IMR-90 (cell line): ENCODE measurements around the gene SPCS3. TPM values are rescaled to one million over a fixed set of nuclear protein-coding genes. Genes with fewer than 3 reads are reported as not detected.

Experiments
- ATAC-seq: fragments of 200-7000 bp; cut with Tn5 transposase; 2 replicates; pipeline ENCODE4 v1.9.1; 2020; ENCODE audit warnings: low read depth, mild to moderate bottlenecking, moderate library complexity
- BruUV-seq: library from RNA; stranded (reverse); fragments of 400-500 nt; replicated peaks from 2 replicates; lab custom pipeline; 2021; lab: Mats Ljungman, UMichigan
- CTCF ChIA-PET: fragments of 300-600 bp; formaldehyde crosslinking; extraction: SDS; loops from one replicate; lab custom pipeline; 2021; ENCODE audit warnings: antibody characterized with exemption; lab: Yijun Ruan, JAX
- POLR2A ChIA-PET: fragments of 300-600 bp; sonication (Branson Sonifier 250); formaldehyde crosslinking; loops from one replicate; lab custom pipeline; 2022; ENCODE audit warnings: antibody characterized with exemption; ENCODE audit not compliant: unreplicated experiment; lab: Charles Lee
- DNase-seq: peaks from one replicate; pipeline ENCODE4 v3.0.0; 2013
- H2AFZ ChIP-seq: replicated peaks from 2 replicates; pipeline ENCODE3; 2013; ENCODE audit warnings: low read length, mild to moderate bottlenecking; ENCODE audit not compliant: poor library complexity
- H2AK5ac ChIP-seq: 2 replicates; pipeline ENCODE4 v1.6.1; 2013; ENCODE audit warnings: low read depth, low read length, inconsistent platforms
- H2AK9ac ChIP-seq: replicated peaks from 2 replicates; pipeline ENCODE3; 2013; ENCODE audit warnings: mild to moderate bottlenecking, low read depth, low read length, moderate library complexity; ENCODE audit not compliant: poor library complexity
- H2BK120ac ChIP-seq: 2 replicates; pipeline ENCODE4 v1.6.1; 2013; ENCODE audit warnings: low read depth, low read length, inconsistent platforms
- H2BK15ac ChIP-seq: 3 replicates; pipeline ENCODE4 v1.6.1; 2013; ENCODE audit warnings: low read depth, low read length, inconsistent platforms
- H2BK20ac ChIP-seq: 2 replicates; pipeline ENCODE4 v1.6.1; 2013; ENCODE audit warnings: low read depth, mild to moderate bottlenecking, inconsistent platforms, low read length, moderate library complexity
- H2BK5ac ChIP-seq: 2 replicates; pipeline ENCODE4 v1.6.1; 2013; ENCODE audit warnings: mild to moderate bottlenecking, low read depth, low read length, inconsistent platforms; ENCODE audit not compliant: poor library complexity, severe bottlenecking
- H3K14ac ChIP-seq: replicated peaks from 2 replicates; pipeline ENCODE4 v1.6.1; 2013; ENCODE audit warnings: low read depth, low read length, inconsistent platforms
- H3K18ac ChIP-seq: 2 replicates; pipeline ENCODE4 v1.6.1; 2013; ENCODE audit warnings: low read depth, low read length, control low read depth
- H3K23ac ChIP-seq: 2 replicates; pipeline ENCODE4 v1.6.1; 2013; ENCODE audit warnings: low read depth, low read length, inconsistent platforms
- H3K27ac ChIP-seq: 2 replicates; pipeline ENCODE4 v1.5.1; 2013; ENCODE audit warnings: mild to moderate bottlenecking, control low read depth, low read length; ENCODE audit not compliant: insufficient read depth
- H3K27me3 ChIP-seq: 2 replicates; pipeline ENCODE4 v1.6.1; 2013; ENCODE audit warnings: low read length; ENCODE audit not compliant: control insufficient read depth, insufficient read depth
- H3K36me3 ChIP-seq: 2 replicates; pipeline ENCODE4 v1.6.1; 2013; ENCODE audit warnings: low read length, mixed read lengths; ENCODE audit not compliant: control insufficient read depth, insufficient read depth
- H3K4ac ChIP-seq: 2 replicates; pipeline ENCODE4 v1.6.1; 2013; ENCODE audit warnings: low read depth, low read length, inconsistent platforms
- H3K4me1 ChIP-seq: 2 replicates; pipeline ENCODE4 v1.6.1; 2013; ENCODE audit warnings: low read length, mixed read lengths; ENCODE audit not compliant: control insufficient read depth, insufficient read depth
- H3K4me2 ChIP-seq: 2 replicates; pipeline ENCODE4 v1.6.1; 2013; ENCODE audit warnings: low read depth, mild to moderate bottlenecking, control low read depth, low read length, moderate library complexity
- H3K4me3 ChIP-seq: 2 replicates; pipeline ENCODE4 v1.5.1; 2013; ENCODE audit warnings: low read depth, mild to moderate bottlenecking, control low read depth, low read length, moderate library complexity; ENCODE audit not compliant: insufficient read depth
- H3K56ac ChIP-seq: 2 replicates; pipeline ENCODE4 v1.6.1; 2013; ENCODE audit warnings: low read length, inconsistent platforms; ENCODE audit not compliant: insufficient read depth; ENCODE audit errors: extremely low read depth
- H3K79me1 ChIP-seq, 2 experiments: 2 replicates each; pipeline ENCODE4 v1.6.1; 2013; ENCODE audit warnings: low read length in 2 of 2, inconsistent platforms in 1 of 2, low read depth in 1 of 2
- H3K9ac ChIP-seq: 2 replicates; pipeline ENCODE4 v1.6.1; 2013; ENCODE audit warnings: low read depth, low read length, control low read depth
- H3K9me1 ChIP-seq: 2 replicates; pipeline ENCODE4 v1.6.1; 2013; ENCODE audit warnings: low read length, inconsistent platforms; ENCODE audit not compliant: insufficient read depth
- H3K9me3 ChIP-seq: 2 replicates; pipeline ENCODE4 v1.6.1; 2013; ENCODE audit warnings: low read length; ENCODE audit not compliant: control insufficient read depth, insufficient read depth
- H4K20me1 ChIP-seq: 2 replicates; pipeline ENCODE4 v1.6.1; 2013; ENCODE audit warnings: low read length, inconsistent platforms; ENCODE audit not compliant: insufficient read depth
- H4K5ac ChIP-seq: 2 replicates; pipeline ENCODE4 v1.6.1; 2013; ENCODE audit warnings: mild to moderate bottlenecking, low read depth, low read length, control low read depth
- H4K8ac ChIP-seq, 2 experiments: 2 replicates each; pipeline ENCODE4 v1.6.1; 2013; ENCODE audit warnings: low read depth in 2 of 2, low read length in 2 of 2, control low read depth in 1 of 2, inconsistent platforms in 1 of 2
- H4K91ac ChIP-seq: 2 replicates; pipeline ENCODE4 v1.6.1; 2013; ENCODE audit warnings: low read depth, low read length, inconsistent platforms; ENCODE audit not compliant: insufficient read depth
- BHLHE40 ChIP-seq: fragments of 150-350 bp; IDR thresholded peaks from 2 replicates; pipeline ENCODE4 v1.6.1; 2016; ENCODE audit warnings: mild to moderate bottlenecking, low read depth, low read length
- CEBPB ChIP-seq: IDR thresholded peaks from 2 replicates; pipeline ENCODE4 v1.6.1; 2012; ENCODE audit warnings: low read depth, low read length, improper control_type of control experiment
- CHD1 ChIP-seq: IDR thresholded peaks from 2 replicates; pipeline ENCODE4 v1.6.1; 2012; ENCODE audit warnings: low read depth, low read length, improper control_type of control experiment
- FOS ChIP-seq: fragments of 150-350 bp; IDR thresholded peaks from 2 replicates; pipeline ENCODE4 v1.6.1; 2016; ENCODE audit warnings: low read depth, low read length
- MAFK ChIP-seq: IDR thresholded peaks from 2 replicates; pipeline ENCODE4 v1.6.1; 2012; ENCODE audit warnings: low read depth, low read length, improper control_type of control experiment
- MAZ ChIP-seq: IDR thresholded peaks from 2 replicates; pipeline ENCODE4 v1.6.1; 2012; ENCODE audit warnings: low read depth, mild to moderate bottlenecking, low read length, improper control_type of control experiment, moderate library complexity, borderline replicate concordance
- MXI1 ChIP-seq: IDR thresholded peaks from 2 replicates; pipeline ENCODE4 v1.6.1; 2012; ENCODE audit warnings: low read depth, mild to moderate bottlenecking, low read length, moderate library complexity, borderline replicate concordance
- NFE2L2 ChIP-seq: fragments of 150-350 bp; IDR thresholded peaks from 2 replicates; pipeline ENCODE4 v1.6.1; 2016; ENCODE audit warnings: low read depth, mild to moderate bottlenecking, low read length
- POLR2A ChIP-seq: IDR thresholded peaks from 2 replicates; pipeline ENCODE4 v1.6.1; 2012; ENCODE audit warnings: mild to moderate bottlenecking, low read depth, low read length
- RAD21 ChIP-seq: IDR thresholded peaks from 2 replicates; pipeline ENCODE4 v1.6.1; 2012; ENCODE audit warnings: low read length, improper control_type of control experiment
- RCOR1 ChIP-seq: IDR thresholded peaks from 2 replicates; pipeline ENCODE4 v1.6.1; 2012; ENCODE audit warnings: mild to moderate bottlenecking, low read length, improper control_type of control experiment; ENCODE audit not compliant: insufficient replicate concordance
- RFX5 ChIP-seq: IDR thresholded peaks from 2 replicates; pipeline ENCODE4 v1.8.0; 2012; ENCODE audit warnings: low read depth, mild to moderate bottlenecking, low read length, moderate library complexity
- SMC3 ChIP-seq: fragments of 150-350 bp; IDR thresholded peaks from 2 replicates; pipeline ENCODE4 v1.6.1; 2016; ENCODE audit warnings: low read depth, mild to moderate bottlenecking, antibody characterized with exemption, low read length, moderate library complexity
- USF2 ChIP-seq: fragments of 150-350 bp; IDR thresholded peaks from 2 replicates; pipeline ENCODE4 v1.6.1; 2017; ENCODE audit warnings: mild to moderate bottlenecking, antibody characterized with exemption, low read length, low read depth
- WGBS, 2 experiments: methylation state at CpG; one replicate each; pipeline versions ENCODE4 v1.1.5 to v1.1.7; 2013; ENCODE audit warnings: missing lambda C conversion rate in 2 of 2; ENCODE audit not compliant: insufficient read length in 1 of 2; ENCODE audit errors: extremely low coverage in 2 of 2; 5-methylcytosine and 5-hydroxymethylcytosine counted together
- dilution Hi-C: fragments of 300-500 bp; cut with HindIII; formaldehyde crosslinking; loops from one replicate; pipeline ENCODE4 v1.14.3; 2018; ENCODE audit warnings: low sequenced_read_pairs; ENCODE audit not compliant: unreplicated experiment
- in situ Hi-C: fragments of 300-500 bp; cut with MboI; formaldehyde crosslinking; loops from 3 replicates; pipeline ENCODE4 v1.14.3; 2019; ENCODE audit warnings: low sequenced_read_pairs, inconsistent platforms, mixed read lengths
- intact Hi-C: fragments of 100-400 bp; cut with micrococcal nuclease; formaldehyde crosslinking; loops from 2 replicates; pipeline ENCODE4 v1.10.0; 2022
- polyA plus RNA-seq, 3 experiments: library from polyadenylated mRNA; depleted of rRNA; stranded (reverse); fragments of >200 nt; gene quantifications; 2 replicates each; pipeline ENCODE4 v1.2.3, GENCODE V29; 2012; ENCODE audit warnings: low replicate concordance in 1 of 3
- total RNA-seq: library from RNA; depleted of rRNA; stranded (reverse); fragments of >200 nt; gene quantifications from 2 replicates; pipeline ENCODE4 v1.2.3, GENCODE V29; 2012
- TF ChIP-seq, protein P1 (sequence below): conservative IDR thresholded peaks from 2 replicates; pipeline ENCODE4 v1.5.1; 2012; ENCODE audit warnings: mild to moderate bottlenecking, low read depth, low read length, improper control_type of control experiment

Gene SPCS3
- total and polyA plus RNA-seq, 2 of the 4 experiments (the other 2 are of a cell fraction): 41.6 to 77.4 TPM

DNA sequence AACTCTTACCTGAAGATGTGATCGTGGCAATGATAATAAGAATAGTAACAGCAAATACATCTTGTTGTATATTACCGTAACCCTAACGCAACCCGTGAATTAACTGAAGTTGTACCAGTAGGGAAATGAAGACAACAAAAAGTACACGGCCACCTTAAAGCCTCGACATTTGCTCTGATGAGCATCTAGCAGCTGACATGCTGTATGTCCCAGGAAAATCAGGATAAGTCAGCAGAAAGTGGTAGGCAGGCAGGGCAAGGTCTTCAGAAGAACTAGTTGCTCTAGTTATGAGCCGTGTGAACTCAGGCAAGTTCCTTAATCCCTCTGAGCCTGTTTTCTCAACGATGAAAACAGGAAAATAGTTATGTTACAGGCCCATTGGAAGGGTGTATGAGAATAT, 43.1 kb upstream of the SPCS3 start:
- Histone ChIP-seq H3K56ac (no peak overlapping the region), H3K4me1 (peaks cover 5% of the 10 kb centered on the region), H4K8ac (peak overlapping the region; percentile 15 to 67), H3K4me2 (no peak overlapping the region), H4K20me1 (no peaks in the 10 kb centered on the region), H3K36me3 (no peaks in the 10 kb centered on the region), H3K27me3 (no peaks in the 10 kb centered on the region), H3K27ac (no peak overlapping the region), H2BK5ac (no peak overlapping the region), H2AK9ac (no peak overlapping the region), H3K79me1 (peaks cover 0 to 2% of the 10 kb centered on the region in 2 experiments; a peak in 1 of 4 replicates), H3K18ac (peak overlapping the region; percentile 18), H3K14ac (peak overlapping the region; percentile 64; the same call in 1 of the 2 replicates), H3K23ac (no peak overlapping the region), H4K5ac (peak overlapping the region; percentile 14), H2BK15ac (peak overlapping the region; percentile 87; the same call in 2 of the 3 replicates), H2BK20ac (peak overlapping the region; percentile 45; the same call in 1 of the 2 replicates), H2BK120ac (peak overlapping the region; percentile 54), H2AK5ac (peak overlapping the region; percentile 37; the same call in 1 of the 2 replicates), H3K9me1 (peaks cover 9% of the 10 kb centered on the region), H3K4me3 (no peak overlapping the region), H3K9ac (no peak overlapping the region), H2AFZ (no peak overlapping the region), H3K9me3 (no peaks in the 10 kb centered on the region; the same call in 1 of the 2 replicates), H3K4ac (peak overlapping the region; percentile 46), H4K91ac (peak overlapping the region; percentile 30; the same call in 1 of the 2 replicates)
- dilution Hi-C loops: no loop called here
- DNase-seq: no peak
- in situ Hi-C loops: loop anchor here (10.0 kb wide), 1 partner anchor 82 kb away; the partner anchor contains the start of gene SPATA4
- CTCF ChIA-PET: interaction anchor here (1.1 to 1.5 kb wide), 3 partner anchors 9 to 126 kb away, joined by 3 to 8 read pairs (median 5); no protein-coding TSS in a partner anchor
- no peak for ATAC-seq
- WGBS, 2 experiments: 91% methylated on average over 4 of the region's 8 CpGs; no CpG with 5 or more reads in 1 of the 2 experiments
- TF ChIP-seq BHLHE40: no peak
- no peak for TF ChIP-seq CEBPB
- no peak for TF ChIP-seq FOS
- no peak for TF ChIP-seq RAD21
- TF ChIP-seq RFX5: no peak
- no peak for TF ChIP-seq RCOR1
- TF ChIP-seq CHD1: no peak
- TF ChIP-seq NFE2L2: no peak
- no peak for TF ChIP-seq MAFK
- TF ChIP-seq MXI1: no peak
- TF ChIP-seq, protein P1, sequence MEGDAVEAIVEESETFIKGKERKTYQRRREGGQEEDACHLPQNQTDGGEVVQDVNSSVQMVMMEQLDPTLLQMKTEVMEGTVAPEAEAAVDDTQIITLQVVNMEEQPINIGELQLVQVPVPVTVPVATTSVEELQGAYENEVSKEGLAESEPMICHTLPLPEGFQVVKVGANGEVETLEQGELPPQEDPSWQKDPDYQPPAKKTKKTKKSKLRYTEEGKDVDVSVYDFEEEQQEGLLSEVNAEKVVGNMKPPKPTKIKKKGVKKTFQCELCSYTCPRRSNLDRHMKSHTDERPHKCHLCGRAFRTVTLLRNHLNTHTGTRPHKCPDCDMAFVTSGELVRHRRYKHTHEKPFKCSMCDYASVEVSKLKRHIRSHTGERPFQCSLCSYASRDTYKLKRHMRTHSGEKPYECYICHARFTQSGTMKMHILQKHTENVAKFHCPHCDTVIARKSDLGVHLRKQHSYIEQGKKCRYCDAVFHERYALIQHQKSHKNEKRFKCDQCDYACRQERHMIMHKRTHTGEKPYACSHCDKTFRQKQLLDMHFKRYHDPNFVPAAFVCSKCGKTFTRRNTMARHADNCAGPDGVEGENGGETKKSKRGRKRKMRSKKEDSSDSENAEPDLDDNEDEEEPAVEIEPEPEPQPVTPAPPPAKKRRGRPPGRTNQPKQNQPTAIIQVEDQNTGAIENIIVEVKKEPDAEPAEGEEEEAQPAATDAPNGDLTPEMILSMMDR: no peak
- TF ChIP-seq POLR2A: no peak
- no peak for TF ChIP-seq MAZ
- TF ChIP-seq USF2: no peak
- TF ChIP-seq SMC3: no peak
- POLR2A ChIA-PET: no interaction called here
- intact Hi-C loops: loop anchor here (1.0 to 5.0 kb wide), 4 partner anchors 64 to 329 kb away; no protein-coding TSS in a partner anchor
- BruUV-seq: no TSS peak
